ENCODE measurements around the gene NF1.

NF1 gene

GRCh38 chr17:31202968-31203367 is 108.2 kb downstream of the NF1 start (continued):
- TF ChIP-seq ZNF518A (tag by site-specific recombination; conservative IDR thresholded peaks at IDR 0.05; ENCODE audit: low read depth) = no peak
- no peak for TF ChIP-seq SP7 (tag by site-specific recombination; IDR thresholded peaks at IDR 0.05)
- no peak for TF ChIP-seq ZNF175 (tag by site-specific recombination; IDR thresholded peaks at IDR 0.05)
- no peak for TF ChIP-seq ZNF2 (tag by site-specific recombination; IDR thresholded peaks at IDR 0.05)
- TF ChIP-seq ZNF777 (tag by site-specific recombination; IDR thresholded peaks at IDR 0.05; ENCODE audit: borderline replicate concordance) = no peak
- TF ChIP-seq ZNF26 (tag by site-specific recombination; IDR thresholded peaks at IDR 0.05) = no peak
- TF ChIP-seq ZNF660 (tag by site-specific recombination; IDR thresholded peaks at IDR 0.05) = no peak
- TF ChIP-seq ZFP37 (tag by site-specific recombination; IDR thresholded peaks at IDR 0.05) = no peak
- TF ChIP-seq AEBP2 (tag by site-specific recombination; IDR thresholded peaks at IDR 0.05; ENCODE audit: borderline replicate concordance) = no peak
- no peak for TF ChIP-seq ZNF843 (tag by site-specific recombination; IDR thresholded peaks at IDR 0.05)

- H3K9me3 ChIP-seq (ENCODE audit: control insufficient read depth, insufficient read depth, low read depth, low read length) = no peaks in the 10 kb centered on the region
- no peaks in the 10 kb centered on the region for H3K4me1 ChIP-seq (ENCODE audit: control insufficient read depth, insufficient read depth, low read length)
- H3K27ac ChIP-seq (ENCODE audit: extremely low read depth, low read depth, low read length) = no peak overlapping the region
- H3K4me3 ChIP-seq (ENCODE audit: low read depth, low read length) = no peak overlapping the region
- TF ChIP-seq KLF17 (tag by site-specific recombination; IDR thresholded peaks at IDR 0.05) = no peak
- no peak for TF ChIP-seq MEIS1 (CRISPR knock-in tag; IDR thresholded peaks at IDR 0.05; ENCODE audit: borderline replicate concordance)
- no peak for TF ChIP-seq AEBP2 (tag by site-specific recombination; IDR thresholded peaks at IDR 0.05; ENCODE audit: borderline replicate concordance)
- no peak for TF ChIP-seq ZNF138 (tag by site-specific recombination; IDR thresholded peaks at IDR 0.05; ENCODE audit: borderline replicate concordance)
- 0 out of 2 replicates have a peak, but pooled peaks have one; percentile 27 for TF ChIP-seq ZNF362 (tag by site-specific recombination; IDR thresholded peaks at IDR 0.05)
- ChIA-PET CTCF (interaction anchor here (0.6 to 1.8 kb wide), 3 partner anchors 10 to 199 kb away, joined by 3 to 6 read pairs (median 3); no protein-coding TSS in a partner anchor), POLR2A (no interaction called here)
- H3K36me3 ChIP-seq (ENCODE audit: control insufficient read depth in 2 of 2, insufficient read depth in 1 of 2, low read length in 2 of 2) = peaks cover 21 to 28% of the 10 kb centered on the region in 2 experiments
These were observed 116.7 kb downstream of the NF1 start for GRCh38 chr17:31211352-31212012.

Data from HEK293 (cell line).